ENCODE data around the gene NEK1.

The NEK1 gene

GRCh38 chr4:169540774-169541173, 71.6 kb downstream of the NEK1 start:
- TF ChIP-seq POLR2AphosphoS5 (IDR thresholded peaks at IDR 0.05; ENCODE audit: low read depth, low read length), result no peak
- TF ChIP-seq REST (IDR thresholded peaks at IDR 0.05; ENCODE audit: insufficient read depth in 1 of 2, low read depth in 2 of 2, low read length in 2 of 2), result no peak
- TF ChIP-seq FOXP2 (optimal IDR thresholded peaks at IDR 0.05; ENCODE audit: borderline replicate concordance, extremely low read depth, extremely low read length, insufficient read depth), result no peak
- no peak for TF ChIP-seq TAF1 (IDR thresholded peaks at IDR 0.05; ENCODE audit: borderline replicate concordance, insufficient read depth, low read length)
- TF ChIP-seq SIN3A (IDR thresholded peaks at IDR 0.05; ENCODE audit: borderline replicate concordance, insufficient read depth, low read length), result no peak

GRCh38 chr4:169530048-169530447, 82.3 kb downstream of the NEK1 start:
- TF ChIP-seq FOXP2 (optimal IDR thresholded peaks at IDR 0.05; ENCODE audit: borderline replicate concordance, extremely low read depth, extremely low read length, insufficient read depth) (no peak), POLR2AphosphoS5 (IDR thresholded peaks at IDR 0.05; ENCODE audit: low read depth, low read length) (no peak), TAF1 (IDR thresholded peaks at IDR 0.05; ENCODE audit: borderline replicate concordance, insufficient read depth, low read length) (no peak), SIN3A (IDR thresholded peaks at IDR 0.05; ENCODE audit: borderline replicate concordance, insufficient read depth, low read length) (no peak), REST (IDR thresholded peaks at IDR 0.05; ENCODE audit: insufficient read depth in 1 of 2, low read depth in 2 of 2, low read length in 2 of 2) (no peak)

DNA sequence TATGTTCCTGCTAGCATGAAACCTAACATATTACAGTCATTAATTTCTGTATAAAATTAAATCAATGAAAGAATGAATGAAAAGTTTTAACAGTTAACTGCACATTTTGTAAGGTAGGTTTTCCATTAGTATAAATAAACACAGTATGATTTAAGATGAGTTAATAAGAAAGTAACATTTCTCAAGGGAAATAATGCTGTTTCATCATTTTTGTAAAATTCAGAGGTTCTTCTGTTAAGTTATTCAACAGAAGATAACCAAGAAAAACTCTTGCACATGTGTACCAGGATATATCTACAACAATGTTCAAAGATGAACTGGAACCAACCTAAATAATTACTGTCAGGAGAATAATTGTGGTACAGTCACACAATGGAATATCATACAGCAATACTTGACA, 88.6 kb downstream of the NEK1 start:
- no peak for TF ChIP-seq TAF1 (IDR thresholded peaks at IDR 0.05; ENCODE audit: borderline replicate concordance, insufficient read depth, low read length)
- TF ChIP-seq FOXP2 (optimal IDR thresholded peaks at IDR 0.05; ENCODE audit: borderline replicate concordance, extremely low read depth, extremely low read length, insufficient read depth), result no peak
- no peak for TF ChIP-seq SIN3A (IDR thresholded peaks at IDR 0.05; ENCODE audit: borderline replicate concordance, insufficient read depth, low read length)
- TF ChIP-seq REST (IDR thresholded peaks at IDR 0.05; ENCODE audit: insufficient read depth in 1 of 2, low read depth in 2 of 2, low read length in 2 of 2), result no peak
- TF ChIP-seq POLR2AphosphoS5 (IDR thresholded peaks at IDR 0.05; ENCODE audit: low read depth, low read length), result no peak

DNA sequence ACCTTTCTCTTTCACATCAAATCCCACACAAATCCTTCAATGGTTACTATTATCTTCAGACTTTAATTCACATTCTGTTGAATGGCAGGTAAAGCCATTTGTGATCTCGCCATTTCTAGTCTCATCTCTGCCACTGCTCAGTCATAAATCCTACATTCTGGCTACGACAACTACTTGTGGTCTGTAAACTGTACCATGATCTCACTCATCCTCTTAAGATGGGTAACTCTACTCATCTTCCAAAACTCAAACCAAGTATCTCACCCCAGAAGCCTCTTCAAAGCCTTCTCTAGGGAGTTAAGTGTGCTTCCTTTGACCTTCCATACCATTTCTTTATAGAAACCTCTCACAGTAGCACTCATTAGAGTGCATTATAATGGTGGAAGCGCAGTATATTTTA, 101.8 kb downstream of the NEK1 start:
- TF ChIP-seq SIN3A (IDR thresholded peaks at IDR 0.05; ENCODE audit: borderline replicate concordance, insufficient read depth, low read length), result no peak
- no peak for TF ChIP-seq TAF1 (IDR thresholded peaks at IDR 0.05; ENCODE audit: borderline replicate concordance, insufficient read depth, low read length)
- TF ChIP-seq REST (IDR thresholded peaks at IDR 0.05; ENCODE audit: insufficient read depth in 1 of 2, low read depth in 2 of 2, low read length in 2 of 2), result no peak

DNA sequence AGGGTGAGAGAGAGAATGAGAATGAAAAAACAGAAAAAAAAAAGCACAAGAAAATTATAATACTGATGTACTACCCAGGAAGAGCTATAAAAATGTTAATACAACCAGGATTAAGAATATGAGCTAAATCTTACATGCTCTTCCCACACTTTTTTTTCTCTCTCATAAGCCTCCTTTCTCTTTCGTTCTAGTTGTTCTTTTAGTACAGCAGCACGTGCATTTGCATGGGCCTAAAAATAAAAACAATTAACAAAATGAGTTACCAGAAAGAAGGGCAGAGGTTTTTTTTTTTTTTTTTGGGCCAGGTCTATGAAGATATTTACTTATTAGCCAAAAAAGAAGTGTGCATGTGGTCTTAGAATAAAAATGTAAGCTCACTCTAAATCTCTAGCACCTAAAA, 105.5 kb downstream of the NEK1 start:
- TF ChIP-seq POLR2AphosphoS5 (IDR thresholded peaks at IDR 0.05; ENCODE audit: low read depth, low read length) (no peak), REST (IDR thresholded peaks at IDR 0.05; ENCODE audit: insufficient read depth in 1 of 2, low read depth in 2 of 2, low read length in 2 of 2) (no peak), SIN3A (IDR thresholded peaks at IDR 0.05; ENCODE audit: borderline replicate concordance, insufficient read depth, low read length) (no peak), TAF1 (IDR thresholded peaks at IDR 0.05; ENCODE audit: borderline replicate concordance, insufficient read depth, low read length) (no peak)

Measured in PFSK-1 (cell line).